GM19023 (cell line): ENCODE measurements around the gene ULK3.
A peak's percentile ranks its signal among the peaks of the same experiment; 100 is the strongest.

Experiments used
- ATAC-seq: cut with Tn5 transposase; IDR thresholded peaks from one replicate; pipeline ENCODE4 v1.9.1; 2021; ENCODE audit warnings: mild to moderate bottlenecking, moderate library complexity; ENCODE audit not compliant: unreplicated experiment

ULK3 gene

DNA sequence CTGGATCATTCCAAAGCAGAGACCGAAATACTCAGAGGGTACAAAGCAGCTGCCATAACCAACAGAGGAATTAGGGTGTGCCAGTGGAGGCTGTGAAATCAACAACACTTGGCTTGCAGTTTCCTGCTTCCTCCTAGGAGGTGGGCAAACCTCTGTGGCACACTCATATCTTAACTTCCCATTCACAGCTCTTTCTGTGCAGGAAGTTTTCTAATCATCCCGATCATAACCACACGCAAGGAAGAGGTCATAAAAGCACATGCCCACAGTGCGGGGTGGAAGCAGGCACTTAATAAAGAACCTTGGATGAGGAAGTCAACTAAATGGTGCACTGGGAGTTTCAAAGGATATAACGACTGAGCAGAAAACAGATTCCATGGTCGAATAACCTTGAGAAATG, 25.1 kb upstream of the ULK3 start:
- no peak for ATAC-seq

GRCh38 chr15:74867466-74868038, 24.6 kb upstream of the ULK3 start:
- ATAC-seq, result no peak

GRCh38 chr15:74866090-74866489, 23.1 kb upstream of the ULK3 start:
- no peak for ATAC-seq

DNA sequence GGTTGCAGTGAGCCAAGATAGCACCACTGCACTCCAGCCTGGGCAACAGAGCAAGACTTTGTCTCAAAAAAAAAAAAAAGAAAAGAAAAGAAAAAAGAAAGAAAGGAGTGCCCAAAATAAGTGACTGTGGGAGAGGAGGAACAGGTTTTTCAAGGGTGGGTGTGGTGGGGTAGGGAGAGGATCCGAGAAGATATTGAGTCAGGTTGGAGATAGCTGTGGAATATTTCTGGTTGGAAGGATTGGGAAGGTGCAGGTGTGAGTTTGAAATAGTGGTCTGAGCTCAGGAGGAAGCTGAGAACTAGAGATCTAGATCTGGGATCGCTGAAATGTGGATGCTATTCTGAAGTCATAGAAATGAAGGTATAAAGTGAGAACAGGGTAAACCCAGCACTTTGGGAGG, 22.4 kb upstream of the ULK3 start:
- no peak for ATAC-seq

DNA sequence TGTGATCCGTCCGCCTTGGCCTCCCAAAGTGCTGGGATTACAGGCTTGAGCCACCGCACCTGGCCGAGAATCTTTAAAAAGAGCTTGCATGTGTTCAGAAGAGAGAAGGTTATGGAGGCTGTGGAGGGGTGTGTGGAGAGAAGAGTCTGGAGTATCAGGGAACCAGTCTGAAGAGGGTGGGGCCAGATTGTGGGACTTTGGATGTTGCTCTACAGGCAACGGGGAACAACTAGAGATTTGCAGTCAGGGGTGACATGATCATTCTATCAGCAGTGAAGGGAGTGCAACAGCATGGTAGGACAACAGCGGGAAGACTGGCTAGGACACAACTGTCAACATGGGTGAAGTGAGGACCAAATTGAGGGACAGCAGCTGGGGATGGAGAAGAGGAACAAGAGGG, 21.3 kb upstream of the ULK3 start:
- no peak for ATAC-seq

GRCh38 chr15:74863239-74864056, 20.5 kb upstream of the ULK3 start:
- no peak for ATAC-seq

DNA sequence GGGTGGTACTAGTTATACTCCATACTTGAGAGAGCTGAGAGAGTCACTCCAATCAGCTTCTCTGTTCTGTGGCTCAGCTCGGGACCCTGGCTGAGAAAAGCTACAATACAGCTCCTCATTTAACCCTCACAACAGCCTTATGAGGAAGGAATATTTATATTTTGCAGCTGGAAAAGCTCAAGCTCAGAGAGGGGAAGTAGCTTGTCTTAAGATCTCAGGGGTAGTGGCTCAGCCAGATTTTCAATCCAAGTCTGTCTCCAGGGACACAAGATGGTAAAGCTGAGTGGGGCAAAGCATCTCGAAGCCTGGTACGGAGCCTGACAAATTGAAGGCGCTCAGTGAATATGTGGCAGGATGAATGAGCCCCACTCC, 15.4 kb upstream of the ULK3 start:
- no peak for ATAC-seq

DNA sequence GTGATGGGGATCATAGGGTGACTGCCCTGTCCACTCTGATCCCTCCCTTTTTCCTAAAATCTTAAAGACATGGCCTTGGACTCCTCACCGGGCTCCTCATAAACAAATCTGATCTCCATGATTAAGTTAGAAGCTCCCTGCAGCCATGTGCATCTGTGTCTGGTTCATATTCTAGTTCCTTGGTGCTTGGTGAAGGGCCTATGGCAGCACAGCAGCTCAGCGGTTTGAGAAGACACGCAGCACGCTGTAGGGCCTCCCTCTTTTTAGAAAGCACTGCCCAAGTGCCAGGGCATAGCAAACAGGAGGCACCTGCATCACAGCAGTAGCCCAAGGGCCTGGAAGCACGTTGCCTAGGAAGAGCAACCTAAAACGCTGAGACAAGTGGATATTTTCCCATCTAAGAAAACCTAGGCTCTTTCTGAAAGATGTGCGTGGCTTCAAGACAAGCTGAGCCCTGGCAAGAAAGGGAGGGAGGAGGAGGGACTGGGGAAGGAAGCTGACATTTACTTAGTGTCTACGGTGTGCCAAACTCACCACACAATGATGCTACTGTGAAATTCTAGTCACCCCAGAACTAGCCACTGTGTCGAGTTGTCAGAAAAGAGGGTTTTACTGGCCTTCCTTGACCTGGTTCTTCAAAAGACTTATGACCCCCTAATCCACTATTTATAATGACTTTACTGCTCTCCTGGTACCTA, 14.9 kb upstream of the ULK3 start:
- no peak for ATAC-seq

DNA sequence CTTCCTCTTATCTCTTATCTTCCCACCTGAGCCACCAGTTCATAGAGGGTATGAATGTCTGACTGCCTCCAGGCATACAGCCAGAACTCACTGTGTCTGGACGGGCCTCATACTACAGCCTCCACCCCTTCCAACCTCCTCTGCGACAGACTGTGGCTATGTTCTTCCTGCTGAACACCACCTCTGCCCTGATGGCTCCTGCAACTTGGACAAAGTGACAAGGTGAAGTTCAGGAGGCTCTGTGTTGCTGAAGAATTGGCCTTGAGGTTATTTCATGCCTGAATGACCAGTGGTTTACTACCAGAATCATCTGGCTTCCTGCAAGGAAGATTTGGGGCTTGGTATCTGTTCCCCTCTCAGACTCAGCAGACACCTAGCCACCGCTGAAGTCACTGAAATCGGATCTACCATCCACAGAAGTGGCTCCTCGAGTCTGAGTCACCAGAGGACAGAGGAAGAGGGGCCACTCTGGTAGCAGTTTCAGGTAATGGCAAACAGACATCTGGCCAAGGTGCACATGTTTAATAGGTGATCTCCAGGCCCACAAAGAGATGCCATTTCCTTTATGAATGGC, 14.2 kb upstream of the ULK3 start:
- ATAC-seq, result peak; percentile 62

DNA sequence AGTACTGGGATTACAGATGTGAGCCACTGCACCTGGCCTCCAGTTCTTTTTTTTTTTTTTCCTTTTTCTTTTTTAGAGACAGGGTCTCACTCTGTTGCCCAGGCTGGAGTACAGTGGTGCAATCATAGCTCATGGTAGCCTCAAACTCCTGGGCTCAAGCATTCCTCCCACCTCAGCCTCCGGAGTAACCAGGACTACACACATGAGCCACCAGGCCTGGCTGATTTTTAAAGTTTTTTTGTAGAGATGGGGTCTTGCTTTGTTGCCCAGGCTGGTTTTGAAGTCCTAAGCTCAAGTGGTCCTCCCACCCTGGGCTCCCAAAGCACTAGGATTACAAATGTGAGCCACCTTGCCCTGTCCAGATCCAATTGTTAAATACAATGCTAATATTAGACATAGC, 13.6 kb upstream of the ULK3 start:
- ATAC-seq, result no peak

- ATAC-seq, result no peak
Measured at GRCh38 chr15:74855857-74856256, 12.9 kb upstream of the ULK3 start.

- ATAC-seq, result no peak
Measured at GRCh38 chr15:74854453-74855022, 11.6 kb upstream of the ULK3 start.

GRCh38 chr15:74851960-74852359, 9.0 kb upstream of the ULK3 start:
- no peak for ATAC-seq

DNA sequence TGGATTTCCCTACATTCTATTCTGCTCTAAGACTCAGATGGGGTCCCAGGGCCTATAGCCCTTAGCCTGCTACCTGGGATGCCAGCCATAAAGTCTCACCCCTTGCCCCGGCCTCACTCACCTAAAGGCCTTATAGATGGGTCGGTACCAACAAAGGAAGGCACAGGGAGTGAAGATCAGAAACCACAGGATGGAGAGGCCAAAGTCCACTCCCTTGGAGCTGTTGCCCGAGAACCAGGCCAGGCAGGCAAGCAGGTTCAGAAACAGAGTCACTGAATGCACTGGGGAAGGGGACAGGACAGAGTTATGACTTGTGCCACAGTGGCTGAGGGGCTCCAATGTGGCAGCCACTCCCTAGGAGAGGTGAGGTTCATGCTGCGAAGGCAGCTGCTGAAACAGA, 7.4 kb upstream of the ULK3 start:
- no peak for ATAC-seq

- ATAC-seq, result no peak
Measured at GRCh38 chr15:74847432-74847831, 4.5 kb upstream of the ULK3 start.

DNA sequence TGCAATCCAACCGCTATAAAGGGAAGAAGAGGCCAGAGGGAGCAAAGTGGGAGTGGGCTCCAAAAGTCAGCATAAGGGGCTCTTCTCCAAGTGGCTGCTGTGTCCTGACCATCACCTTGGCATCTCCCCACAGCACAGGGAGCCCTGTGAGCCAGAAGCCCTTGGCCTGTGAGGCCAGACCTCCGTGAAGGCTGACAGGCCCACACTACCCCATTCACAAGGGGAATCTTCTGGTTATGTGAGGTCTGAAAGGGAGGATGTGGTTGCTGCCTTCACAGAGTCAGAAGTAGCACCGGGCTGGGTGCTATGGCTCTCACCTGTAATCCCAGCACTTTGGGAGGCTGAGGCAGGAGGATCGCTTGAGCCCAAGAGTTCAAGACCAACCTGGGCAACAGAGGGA, 2.6 kb upstream of the ULK3 start:
- ATAC-seq, result no peak

DNA sequence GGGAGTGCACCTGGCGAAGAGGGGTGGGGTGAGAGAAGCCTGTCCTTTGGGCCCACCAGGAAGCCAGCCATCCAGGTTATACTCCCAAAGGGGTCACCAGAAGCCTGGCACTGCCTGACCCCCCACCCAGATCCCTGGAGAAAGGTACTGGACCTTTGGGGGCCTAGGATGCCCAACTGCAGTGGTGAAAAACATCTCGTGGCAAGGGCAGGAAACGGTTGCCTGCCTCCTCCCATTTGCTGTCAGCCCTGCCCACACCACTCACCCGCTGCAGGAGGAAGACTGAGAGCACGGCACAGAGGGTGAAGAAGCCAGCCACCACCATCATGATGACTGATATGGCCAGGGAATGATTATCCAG, 2.2 kb upstream of the ULK3 start:
- no peak for ATAC-seq

- ATAC-seq, result no peak
Measured at GRCh38 chr15:74844319-74845207, 1.6 kb upstream of the ULK3 start.

DNA sequence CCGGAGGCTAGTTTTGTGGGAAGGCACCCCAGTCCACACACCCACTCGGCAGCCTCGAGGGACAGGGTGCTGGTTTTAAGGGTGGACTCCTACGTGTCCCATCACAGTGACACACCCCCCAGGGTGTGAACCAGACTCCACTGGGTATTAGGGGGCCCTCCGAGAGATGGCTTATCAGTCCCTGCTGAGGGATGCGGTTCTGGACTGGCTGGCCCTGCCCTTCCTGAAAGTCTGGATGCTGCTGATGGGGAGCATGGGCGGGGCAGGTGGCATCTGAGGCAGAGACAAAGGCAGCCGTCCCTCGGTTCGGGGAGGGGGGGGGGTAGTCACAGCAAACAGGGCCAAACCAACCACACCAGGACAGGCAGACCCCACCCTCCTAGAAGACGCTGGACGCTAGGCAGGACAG, 939 bp upstream of the ULK3 start:
- ATAC-seq, result no peak

GRCh38 chr15:74843445-74843828, 481 bp upstream of the ULK3 start:
- no peak for ATAC-seq

DNA sequence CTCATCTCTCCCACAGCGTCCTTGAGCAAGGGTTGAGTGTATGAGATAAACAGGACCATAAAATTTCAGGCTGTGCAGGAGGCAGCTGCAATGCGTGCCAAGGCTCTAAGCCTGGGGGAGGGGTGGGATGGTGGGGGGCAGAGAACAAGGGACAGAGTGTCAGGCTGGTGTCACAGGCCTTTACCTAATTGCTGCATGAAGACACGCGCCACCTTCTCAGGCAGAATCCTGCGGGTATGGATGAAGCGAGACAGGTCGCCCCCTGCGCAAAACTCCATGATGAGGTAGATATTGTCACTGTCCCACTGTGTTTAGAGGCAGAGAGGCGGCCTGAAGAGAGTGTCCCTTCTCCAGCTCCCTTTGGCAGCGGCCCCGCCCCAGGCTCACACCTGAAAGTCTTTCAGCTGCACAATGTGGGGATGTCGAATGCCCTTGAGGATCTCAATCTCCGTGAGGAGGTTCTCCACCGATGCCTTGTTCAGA, 1.0 kb downstream of the ULK3 start:
- no peak for ATAC-seq
